Activated T-cell treated with anti-CD3 and anti-CD28 coated beads, Interleukin-2, amount 50 U/mL, for 48 hours (primary cell): ENCODE results near the gene METRN.
"Not testable (repeated sequence)": the region's sequence is repeated elsewhere in the genome, so short reads cannot be mapped to it uniquely, and the experiment has no call there.

Experiments
- DNase-seq, 2 experiments: peaks; one replicate each; pipeline ENCODE4 v3.0.0-alpha.2; 2020

METRN gene

DNA sequence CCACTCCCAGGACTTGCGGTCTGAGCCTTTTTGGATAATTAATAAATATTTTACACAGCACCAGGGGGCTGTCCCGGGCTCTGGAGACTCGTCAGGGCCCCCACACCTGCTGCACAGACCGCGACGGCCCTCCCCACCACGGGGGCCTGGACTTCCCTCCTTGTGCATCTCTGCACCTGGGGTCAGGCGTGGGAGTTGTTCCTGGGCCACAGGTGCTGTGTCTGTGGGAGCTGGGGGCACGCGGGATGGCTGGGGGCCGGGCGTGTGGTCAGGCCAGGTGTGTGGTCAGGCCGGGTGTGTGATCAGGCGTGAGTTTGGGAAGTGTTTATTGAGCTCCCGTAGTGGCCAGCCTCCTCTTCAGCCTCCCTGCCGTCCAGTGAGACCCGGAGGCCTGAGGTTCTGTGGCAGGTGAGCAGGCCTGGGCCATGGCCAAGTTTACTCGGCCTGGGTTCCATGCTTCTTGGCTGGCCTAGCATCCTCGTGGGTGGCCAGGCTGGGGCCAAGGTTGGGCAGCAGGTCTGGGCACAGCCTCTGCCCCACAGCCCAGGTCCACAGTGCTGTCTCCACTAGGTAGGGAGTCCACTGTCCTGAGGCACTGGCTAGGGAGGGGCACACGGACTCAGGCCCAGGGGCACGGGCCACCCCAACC is 36.6 kb upstream of the METRN start:
- no peak for DNase-seq

DNA sequence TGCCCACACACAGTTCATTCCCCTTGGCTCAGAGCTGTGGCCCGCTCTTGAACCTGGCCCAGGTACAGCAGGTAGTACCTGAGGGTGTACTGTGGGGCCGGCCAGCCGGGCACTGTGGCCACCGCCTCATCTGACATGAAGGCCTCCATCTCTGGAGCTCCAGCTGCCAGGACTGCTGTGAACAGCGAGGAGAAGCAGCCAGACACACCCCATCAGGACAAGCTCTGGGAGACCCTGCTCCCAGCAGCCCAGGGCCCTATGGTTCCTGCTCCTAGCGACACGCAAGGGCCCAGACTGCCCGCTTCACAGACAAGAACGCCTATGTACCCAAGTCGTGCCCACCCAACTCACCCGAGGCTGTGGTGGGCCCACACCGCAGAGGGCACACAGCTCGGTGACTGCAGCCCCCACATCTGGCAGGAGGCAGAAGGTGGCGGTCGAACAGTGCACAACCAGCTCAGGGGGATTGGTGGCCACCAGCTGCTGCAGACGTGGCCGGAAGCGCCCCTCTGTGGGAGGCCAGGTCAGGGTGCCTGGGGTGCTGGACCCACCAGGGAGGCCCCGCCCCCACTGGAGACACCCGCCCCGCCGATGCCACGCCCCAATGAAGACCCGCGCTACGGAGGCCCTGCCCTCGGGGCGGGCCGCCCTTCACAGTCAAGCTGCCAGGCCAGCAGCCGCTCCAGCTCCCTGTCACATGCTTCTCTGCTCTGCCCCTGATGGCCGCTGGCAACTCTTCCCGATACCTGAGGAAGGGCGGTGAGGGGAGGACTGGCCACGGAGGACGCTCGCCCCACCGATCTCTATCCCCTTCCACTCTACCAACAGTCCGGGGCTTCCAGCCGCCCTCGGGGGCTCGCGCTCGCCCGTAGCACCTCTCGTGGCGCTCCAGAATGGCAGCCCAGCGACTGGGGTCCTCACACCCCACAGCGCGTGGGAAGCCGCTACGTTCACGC is 35.8 kb upstream of the METRN start:
- peak in 1 of 2 experiments; percentile 77 for DNase-seq

DNA sequence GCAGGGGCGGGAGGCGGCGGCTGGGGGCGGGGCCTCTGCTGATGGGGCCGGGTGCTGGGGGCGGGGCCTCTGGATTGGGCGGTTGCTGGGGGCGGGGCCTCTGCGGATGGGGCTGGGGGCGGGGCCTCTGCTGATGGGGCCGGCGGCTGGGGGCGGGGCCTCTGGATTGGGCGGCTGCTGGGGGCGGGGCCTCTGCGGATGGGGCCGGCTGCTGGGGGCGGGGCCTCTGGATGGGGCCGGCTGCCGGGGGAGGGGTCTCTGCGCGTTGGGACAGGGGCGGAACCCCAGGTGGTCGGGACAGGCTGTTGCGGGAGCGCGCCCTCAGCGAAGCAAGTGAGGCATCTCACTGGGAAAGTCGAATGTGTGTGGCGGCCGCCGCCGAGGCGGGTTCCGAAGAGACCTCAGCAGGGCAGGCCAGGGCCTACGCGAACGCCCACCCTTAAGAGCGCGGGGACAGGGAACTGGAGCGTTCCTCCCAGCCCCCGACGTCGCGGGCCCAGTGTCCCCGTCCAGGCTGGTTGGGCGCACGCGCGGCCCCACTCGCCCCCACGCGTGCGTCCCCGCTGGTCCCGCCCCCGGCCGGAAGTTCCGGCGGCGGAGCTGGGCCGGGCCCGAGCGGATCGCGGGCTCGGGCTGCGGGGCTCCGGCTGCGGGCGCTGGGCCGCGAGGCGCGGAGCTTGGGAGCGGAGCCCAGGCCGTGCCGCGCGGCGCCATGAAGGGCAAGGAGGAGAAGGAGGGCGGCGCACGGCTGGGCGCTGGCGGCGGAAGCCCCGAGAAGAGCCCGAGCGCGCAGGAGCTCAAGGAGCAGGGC is 34.9 kb upstream of the METRN start, which contains the start of gene STUB1:
TSS of gene STUB1 (plus strand) at position 597 of the 811 bp plus-strand sequence. CDS start at position 713, 116 bp downstream.
- peak; percentile 89 to 93 for DNase-seq

DNA sequence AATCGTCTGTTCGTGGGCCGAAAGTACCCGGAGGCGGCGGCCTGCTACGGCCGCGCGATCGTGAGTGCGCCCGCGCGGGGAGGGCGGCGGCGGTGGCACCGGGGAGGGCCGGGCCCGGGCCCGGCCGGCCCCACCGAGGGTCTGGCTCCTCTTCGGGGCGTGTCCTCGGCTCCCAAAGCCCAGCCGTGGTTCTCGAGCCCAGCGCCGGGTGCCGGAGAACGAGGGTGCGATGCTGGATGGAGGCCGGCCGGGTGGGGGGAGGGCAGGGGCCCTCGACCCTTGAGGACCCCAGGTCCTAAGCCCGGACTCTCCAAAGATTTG is 34.3 kb upstream of the METRN start:
- DNase-seq: no peak

DNA sequence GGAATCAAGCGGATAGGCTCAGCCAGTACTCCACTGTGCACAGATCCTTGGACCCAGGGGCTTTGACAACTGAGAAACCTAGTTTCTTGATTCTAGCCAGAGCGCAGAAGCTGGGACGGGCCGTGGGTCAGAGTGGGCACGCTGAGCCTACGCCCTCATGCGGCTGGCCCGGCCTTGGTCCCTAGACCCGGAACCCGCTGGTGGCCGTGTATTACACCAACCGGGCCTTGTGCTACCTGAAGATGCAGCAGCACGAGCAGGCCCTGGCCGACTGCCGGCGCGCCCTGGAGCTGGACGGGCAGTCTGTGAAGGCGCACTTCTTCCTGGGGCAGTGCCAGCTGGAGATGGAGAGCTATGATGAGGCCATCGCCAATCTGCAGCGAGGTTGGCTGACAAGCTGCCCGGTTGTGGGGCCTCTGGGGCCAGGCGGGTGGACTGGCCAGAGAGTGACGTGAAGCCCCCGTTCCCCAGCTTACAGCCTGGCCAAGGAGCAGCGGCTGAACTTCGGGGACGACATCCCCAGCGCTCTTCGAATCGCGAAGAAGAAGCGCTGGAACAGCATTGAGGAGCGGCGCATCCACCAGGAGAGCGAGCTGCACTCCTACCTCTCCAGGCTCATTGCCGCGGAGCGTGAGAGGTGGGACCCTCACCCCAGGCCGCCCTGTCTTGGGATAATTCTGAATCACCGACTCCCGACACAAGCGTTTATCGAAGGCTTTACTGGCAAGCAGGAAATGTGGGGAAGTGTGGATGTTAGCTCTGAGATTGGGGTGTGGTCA is 33.8 kb upstream of the METRN start:
- DNase-seq: peak in 1 of 2 experiments; percentile 51

DNA sequence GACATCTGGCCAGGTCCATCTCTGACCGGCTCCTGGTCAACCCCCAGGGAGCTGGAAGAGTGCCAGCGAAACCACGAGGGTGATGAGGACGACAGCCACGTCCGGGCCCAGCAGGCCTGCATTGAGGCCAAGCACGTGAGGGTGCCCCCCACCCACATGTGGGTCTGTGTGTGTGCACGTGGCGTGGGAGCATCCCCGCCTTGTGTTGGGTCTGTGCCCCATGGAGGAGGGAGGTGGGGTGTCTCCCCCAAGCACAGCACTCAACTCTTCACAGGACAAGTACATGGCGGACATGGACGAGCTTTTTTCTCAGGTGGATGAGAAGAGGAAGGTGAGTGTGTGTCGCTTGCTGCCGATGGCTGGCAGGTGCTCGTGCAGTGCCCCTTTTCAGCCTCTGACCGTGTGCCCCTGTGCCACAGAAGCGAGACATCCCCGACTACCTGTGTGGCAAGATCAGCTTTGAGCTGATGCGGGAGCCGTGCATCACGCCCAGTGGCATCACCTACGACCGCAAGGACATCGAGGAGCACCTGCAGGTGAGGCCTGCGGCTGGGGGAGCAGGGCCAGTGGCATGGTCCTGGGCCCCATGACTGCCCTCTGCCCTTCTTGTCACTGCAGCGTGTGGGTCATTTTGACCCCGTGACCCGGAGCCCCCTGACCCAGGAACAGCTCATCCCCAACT is 33.0 kb upstream of the METRN start:
- no peak for DNase-seq

DNA sequence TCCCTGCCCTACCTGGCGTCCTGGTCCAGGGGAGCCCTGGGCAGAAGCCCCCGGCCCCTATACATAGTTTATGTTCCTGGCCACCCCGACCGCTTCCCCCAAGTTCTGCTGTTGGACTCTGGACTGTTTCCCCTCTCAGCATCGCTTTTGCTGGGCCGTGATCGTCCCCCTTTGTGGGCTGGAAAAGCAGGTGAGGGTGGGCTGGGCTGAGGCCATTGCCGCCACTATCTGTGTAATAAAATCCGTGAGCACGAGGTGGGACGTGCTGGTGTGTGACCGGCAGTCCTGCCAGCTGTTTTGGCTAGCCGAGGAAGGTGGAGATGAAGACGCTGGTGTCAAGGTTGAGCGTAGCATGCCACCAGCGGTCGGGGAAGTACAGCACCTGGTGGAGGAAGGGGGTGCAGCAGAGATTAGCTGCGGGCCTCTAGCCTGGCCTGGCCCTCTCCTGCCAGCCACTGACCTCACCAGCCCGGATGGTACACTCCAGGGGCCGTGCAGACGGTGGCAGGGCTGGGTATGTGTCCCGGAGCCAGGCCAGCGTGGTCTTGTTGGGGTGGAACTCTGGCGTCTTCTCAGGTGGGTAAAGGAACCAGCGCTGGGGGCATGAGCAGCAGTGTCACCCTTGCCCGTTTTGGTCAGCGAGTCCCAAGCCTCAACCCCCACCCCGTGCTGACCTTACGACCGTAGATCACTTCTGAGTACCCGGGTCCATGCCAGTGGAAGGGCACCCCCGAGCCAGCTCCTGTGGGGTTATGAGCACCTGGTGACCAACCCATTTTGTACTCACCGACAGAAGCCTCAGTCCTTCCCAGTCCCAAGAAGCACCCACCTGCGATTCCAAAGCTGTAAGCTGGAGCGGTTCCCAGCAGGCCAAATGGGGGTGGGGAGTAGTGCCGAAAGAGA is 32.2 kb upstream of the METRN start:
- DNase-seq: no peak

DNA sequence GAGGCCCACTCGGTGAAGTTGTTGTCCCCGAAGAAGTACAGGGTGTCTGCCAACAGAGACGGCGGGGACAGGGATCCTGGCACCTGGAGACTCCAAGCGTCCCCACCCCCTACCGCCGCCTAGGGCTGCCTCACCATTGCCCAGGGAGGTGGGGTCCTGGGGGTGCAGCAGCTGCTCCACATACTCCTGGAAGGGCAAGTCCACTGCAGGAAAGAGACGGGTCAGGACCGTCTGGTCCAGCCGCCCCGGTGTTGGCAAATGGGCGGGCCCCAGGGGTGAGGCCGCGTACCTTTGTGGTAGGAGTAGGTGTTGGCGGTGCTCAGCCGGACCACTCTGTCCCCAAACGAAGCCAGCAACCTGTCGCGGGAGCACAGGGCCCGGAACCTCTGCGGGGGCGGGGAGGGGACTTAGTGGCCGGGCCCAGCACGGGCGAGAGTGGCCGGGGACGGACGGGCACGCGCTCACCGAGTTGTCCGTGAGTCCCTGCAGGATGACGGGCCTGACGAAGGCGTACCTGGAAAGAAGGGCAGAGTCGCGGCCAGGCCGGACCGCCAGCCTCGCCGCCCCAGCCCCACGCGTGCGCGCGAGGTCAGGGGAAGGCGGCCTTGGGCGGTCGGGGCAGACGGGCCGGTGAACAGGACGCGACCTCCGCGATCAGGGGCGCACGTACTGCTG is 31.4 kb upstream of the METRN start:
- DNase-seq: peak in 1 of 2 experiments; percentile 42

DNA sequence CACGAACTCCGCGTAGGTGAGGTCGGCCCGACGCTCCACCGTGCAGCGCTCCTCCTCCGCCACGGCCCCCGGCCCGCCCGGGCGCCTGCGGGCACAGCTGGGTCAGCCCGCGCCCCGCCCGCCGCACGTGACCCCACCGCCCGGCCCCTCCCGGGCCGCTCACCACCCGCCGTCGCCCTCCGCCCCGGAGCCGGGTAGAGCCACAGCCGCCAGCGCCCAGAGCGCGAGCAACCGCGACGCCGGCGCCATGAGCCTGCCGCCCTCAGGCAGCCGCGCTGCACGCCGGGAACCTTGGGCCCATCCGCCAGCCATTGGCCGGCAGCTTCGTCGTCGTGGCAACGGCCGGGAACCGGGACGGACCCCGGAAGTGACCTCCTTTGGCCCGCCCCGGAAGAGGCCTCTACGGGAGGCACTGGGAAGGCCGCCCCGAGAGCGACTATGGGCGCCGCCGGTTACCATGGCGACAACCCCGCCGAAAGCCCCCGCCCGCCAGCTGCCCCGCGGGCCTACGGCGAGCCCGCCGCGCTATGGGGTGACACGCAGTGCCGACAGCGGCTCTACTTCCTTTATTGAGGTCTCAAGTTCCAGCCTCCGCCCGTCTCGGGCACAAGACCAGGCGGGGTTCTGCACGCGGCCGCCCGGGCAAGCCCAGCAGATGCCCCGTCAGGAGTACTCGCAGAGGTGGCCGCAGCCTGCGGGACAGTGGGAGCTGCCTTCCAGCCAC is 30.7 kb upstream of the METRN start, which contains the start of gene JMJD8:
TSS of gene JMJD8 (minus strand) at position 264 of the 724 bp plus-strand sequence. CDS start at position 249, 15 bp downstream.
- DNase-seq: peak; percentile 95 to 98

DNA sequence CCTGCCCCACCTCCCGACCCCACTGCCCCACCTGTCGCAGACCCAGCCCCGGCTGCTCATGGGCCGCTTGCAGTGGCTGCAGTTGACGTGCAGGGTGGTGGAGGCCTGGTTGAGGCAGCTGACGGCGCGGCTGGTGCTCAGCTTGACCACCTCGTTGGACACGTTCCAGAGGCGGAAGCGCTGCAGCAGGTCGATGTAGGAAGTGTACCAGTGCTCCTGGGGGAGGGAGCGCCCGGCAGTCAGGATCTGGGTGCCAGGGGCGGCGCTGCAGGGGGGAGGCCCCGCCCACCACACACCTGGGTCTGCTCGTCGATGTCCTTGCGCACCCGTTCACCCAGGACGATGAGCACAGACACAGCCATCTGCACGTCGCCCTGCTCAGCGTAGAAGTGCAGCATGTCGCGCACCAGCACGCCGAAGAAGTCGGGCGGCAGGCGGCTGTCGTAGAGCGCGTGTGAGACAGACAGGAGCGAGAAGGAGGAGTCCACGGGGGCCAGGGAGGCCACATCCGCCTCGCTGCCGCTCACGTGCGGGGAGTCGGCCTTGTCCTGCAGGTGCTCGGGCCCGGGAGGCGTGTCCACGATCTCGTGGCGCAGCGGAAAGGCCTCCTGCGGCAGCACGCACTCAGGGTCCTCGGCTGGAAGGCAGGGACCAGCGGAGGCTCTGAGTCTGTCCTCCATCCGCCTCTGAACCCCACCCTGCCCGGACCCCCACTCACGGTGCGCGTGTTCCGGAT is 29.8 kb upstream of the METRN start:
- no peak for DNase-seq

DNA sequence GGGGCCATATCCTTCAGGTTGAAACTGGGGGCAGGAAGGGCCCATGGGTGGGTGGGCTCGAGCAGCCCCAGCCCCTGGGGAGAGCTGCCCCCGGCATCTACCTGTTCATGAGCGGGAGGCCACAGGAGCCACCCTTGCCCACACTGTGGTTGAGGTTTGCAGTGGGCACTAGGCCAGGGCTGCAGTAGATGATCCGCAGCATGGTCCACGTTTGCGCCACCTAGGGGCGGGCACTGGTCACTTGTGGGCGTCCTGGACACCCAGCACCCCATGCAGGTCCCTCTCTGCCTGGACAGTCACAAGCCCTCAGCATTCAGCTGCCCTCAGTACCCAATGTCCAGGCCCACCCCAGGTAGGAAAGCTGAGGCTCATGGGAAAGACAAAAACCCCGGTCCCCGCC is 29.0 kb upstream of the METRN start:
- no peak for DNase-seq

DNA sequence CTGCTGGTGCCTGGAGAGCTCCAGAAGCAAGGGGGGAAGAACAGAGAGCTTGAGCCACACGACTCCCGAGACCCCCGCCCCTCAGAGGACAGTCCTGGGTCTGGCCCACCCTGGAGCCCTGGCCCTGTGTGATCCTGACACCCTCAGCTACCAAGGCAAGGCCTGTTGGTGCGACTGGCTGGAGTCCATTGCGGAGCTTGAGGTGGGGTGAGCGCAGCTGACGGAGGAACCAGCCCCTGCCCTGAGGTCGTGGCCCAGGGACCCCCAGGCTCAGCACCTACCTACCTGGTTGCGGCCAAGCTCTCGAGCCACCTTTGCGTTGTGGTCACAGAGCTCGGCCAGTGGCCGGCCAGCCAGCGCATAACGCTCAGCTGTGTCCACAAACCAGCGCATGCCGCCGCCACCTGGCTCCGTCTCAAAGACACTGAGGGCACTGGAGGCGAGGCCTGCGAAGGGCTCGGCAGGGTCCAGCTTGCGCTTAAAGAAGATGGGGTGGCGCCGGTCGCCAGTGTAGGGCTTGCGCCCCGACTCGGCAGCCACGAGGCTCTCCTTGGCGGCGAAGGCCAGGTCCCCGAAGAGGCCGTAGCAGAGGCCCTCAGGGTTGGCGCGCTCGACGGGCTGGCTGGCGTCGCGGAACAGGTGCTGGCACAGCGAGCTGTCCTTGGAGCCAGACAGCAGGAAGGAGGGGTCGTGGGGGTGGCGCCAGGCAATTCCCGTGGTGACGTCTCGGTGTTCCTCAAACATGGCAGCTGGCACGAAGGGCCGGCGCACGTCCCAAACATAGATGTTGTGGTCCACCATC is 28.3 kb upstream of the METRN start:
- no peak for DNase-seq

DNA sequence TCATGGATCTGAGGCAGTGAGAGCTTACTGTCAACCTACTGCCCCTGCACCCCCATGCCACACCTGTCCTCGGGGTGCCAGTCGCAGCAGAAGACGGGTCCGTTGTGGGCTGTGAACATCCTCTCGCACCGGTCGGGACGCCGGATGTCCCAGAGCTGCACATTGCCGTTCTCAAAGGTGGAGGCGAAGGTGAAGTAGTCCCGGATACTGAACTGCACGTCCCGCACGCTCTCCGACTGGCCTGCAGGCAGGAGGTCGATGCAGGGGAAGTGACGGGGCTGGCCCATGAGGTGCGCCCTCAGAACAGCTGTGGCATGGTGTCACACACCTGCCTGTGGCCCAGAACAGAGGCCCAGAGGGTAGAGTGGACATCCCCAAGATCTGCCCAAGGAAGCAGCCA is 27.4 kb upstream of the METRN start:
- no peak for DNase-seq

DNA sequence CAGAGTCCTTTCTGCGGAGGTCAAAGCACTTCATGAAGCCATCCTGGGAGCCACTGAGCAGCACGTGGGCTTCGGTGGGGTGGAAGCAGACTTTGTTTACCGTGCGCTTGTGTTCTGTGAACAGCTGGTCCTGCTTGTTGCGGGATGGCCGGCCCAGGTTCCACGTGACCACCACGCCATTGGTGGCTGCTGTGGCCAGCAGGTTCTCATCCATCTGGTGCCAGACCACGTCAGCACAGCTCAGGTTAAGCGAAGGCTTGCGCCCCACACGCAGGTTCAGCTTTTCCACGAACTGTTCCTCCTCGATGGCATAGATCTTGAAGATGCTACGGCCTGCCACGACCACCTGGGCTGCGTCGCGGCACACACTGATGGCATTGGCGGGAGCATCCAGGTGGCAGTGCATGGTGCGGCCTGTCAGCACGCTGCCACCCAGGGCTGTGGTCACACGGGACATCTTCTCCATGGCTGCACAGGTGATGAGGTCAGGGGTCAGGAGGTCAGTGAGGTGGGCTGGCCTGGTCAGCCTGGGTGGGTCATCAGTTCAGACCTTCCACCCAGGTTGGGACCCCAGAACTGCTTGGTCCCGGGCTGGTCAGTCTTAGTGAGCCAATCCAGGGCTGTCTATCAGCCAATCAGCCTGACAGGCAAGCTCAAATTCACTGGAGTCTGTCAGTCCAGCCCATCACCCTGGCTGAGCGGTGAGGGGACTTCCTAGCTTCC is 25.6 kb upstream of the METRN start:
- DNase-seq: no peak

DNA sequence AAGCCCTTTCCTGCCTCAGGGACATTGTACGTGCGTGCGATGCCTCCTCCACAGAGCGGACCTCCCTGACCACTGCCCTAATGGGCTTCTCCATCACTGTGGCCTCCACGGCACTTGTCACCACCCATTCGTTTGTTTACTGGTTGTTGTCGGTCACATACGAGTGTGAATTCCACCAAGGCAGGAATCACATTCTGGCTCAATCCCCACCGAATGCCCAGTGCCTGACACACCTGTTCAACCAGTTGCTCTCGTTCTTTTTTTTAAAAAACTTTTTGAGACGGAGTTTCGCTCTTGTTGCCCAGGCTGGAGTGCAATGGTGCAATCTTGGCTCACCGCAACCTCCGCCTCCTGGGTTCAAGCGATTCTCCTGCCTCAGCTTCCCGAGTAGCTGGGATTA is 23.7 kb upstream of the METRN start:
- DNase-seq: not testable (repeated sequence)

DNA sequence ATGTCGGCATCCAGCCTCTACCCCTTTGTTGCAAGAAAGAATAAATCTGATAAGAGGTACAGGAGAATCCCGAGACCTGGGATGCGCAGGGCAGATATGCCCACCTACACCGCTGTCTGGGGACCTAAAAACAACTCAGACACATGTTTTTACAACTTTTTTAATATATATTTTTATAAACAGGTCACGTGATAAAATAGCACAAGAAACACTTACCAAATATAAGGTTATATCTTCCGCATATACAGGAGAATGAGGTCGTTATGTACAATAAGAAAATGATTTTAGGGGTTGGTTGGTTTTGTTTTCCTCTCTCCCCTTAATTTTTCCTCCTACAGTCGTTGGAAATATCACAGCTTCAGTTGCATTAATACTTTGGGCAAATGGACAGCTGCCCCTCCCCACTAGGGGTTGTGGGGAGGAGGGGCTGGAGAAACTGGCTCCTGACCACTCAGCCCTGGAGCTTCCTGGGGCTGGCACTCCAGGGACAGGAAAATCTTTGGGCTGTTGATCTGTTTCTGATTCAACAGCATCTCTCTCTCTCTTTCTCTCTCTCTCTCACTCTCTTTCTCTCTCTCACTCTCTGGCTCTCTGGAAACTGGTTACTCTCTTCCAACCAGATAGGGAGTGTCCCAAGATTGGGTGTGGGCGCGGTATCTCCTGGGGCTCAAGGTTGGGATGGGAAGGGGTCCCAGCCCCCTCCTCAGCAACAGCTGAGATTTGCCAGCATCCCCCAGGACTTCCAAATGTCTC is 22.4 kb upstream of the METRN start:
- no peak for DNase-seq
